Right ventricle myocardium superior (tissue), 1 donor: Measurements from ENCODE around the gene YPEL5. TPM values are rescaled to one million over a fixed set of nuclear protein-coding genes. Genes with fewer than 3 reads are reported as not detected.

Experiments used
- ATAC-seq: fragments of 200-7000 bp; cut with Tn5 transposase; one replicate; pipeline ENCODE4 v1.9.1; 2020; ENCODE audit warnings: mild to moderate bottlenecking; ENCODE audit not compliant: poor library complexity
- DNase-seq: peaks from one replicate; pipeline ENCODE4 v3.0.0-alpha.2; 2020
- intact Hi-C: fragments of 100-400 bp; cut with DNase I; formaldehyde crosslinking; loops from one replicate; pipeline ENCODE4 v1.11.2; 2022
- total RNA-seq: library from RNA; stranded (reverse); fragmentation: NEBNext Ultra II Directional; extraction: Animal tissue kit (Norgen Biotek cat#: 25700); gene quantifications from one replicate; pipeline ENCODE4 v1.2.1, GENCODE V29; 2021
- donor health status: DM: no; HTN: yes; CAD: no; lungs with severe emphysema.

Gene YPEL5
- total RNA-seq, 1 donor from 2014 or later = 61.9 TPM

GRCh38 chr2:30191107-30191506 lies 44.3 kb downstream of the YPEL5 start:
- DNase-seq (no peak), ATAC-seq (no peak)
- intact Hi-C loops = no loop called here

- ATAC-seq = no peak
- intact Hi-C loops = no loop called here
- DNase-seq = no peak
These were observed 45.0 kb downstream of the YPEL5 start for GRCh38 chr2:30191819-30192271.

GRCh38 chr2:30192314-30192713 lies 45.5 kb downstream of the YPEL5 start:
- ATAC-seq = no peak
- intact Hi-C loops = no loop called here
- no peak for DNase-seq

- ATAC-seq = no peak
- intact Hi-C loops = no loop called here
- DNase-seq = no peak
These were observed 46.4 kb downstream of the YPEL5 start for GRCh38 chr2:30193104-30193681.

GRCh38 chr2:30194421-30194820 lies 47.6 kb downstream of the YPEL5 start:
- ATAC-seq (peak; percentile 39), DNase-seq (no peak)
- intact Hi-C loops = no loop called here

GRCh38 chr2:30195016-30195415 lies 48.2 kb downstream of the YPEL5 start:
- intact Hi-C loops = no loop called here
- DNase-seq = no peak

GRCh38 chr2:30197570-30198192 lies 50.9 kb downstream of the YPEL5 start:
- DNase-seq = no peak
- intact Hi-C loops = no loop called here
- ATAC-seq = no peak

More at GRCh38 chr2:30195016-30195415, 48.2 kb downstream of the YPEL5 start:
- no peak for ATAC-seq

- intact Hi-C loops = no loop called here
- ATAC-seq (peak; percentile 94), DNase-seq (peak; percentile 64)
These were observed 55.2 kb downstream of the YPEL5 start for GRCh38 chr2:30201990-30202389.

- DNase-seq (no peak), ATAC-seq (no peak)
- intact Hi-C loops = no loop called here
These were observed 56.3 kb downstream of the YPEL5 start for GRCh38 chr2:30203156-30203555.

- no peak for DNase-seq
- ATAC-seq = no peak
- intact Hi-C loops = no loop called here
These were observed 57.5 kb downstream of the YPEL5 start for GRCh38 chr2:30204281-30204680.

GRCh38 chr2:30205456-30205855 lies 58.6 kb downstream of the YPEL5 start:
- intact Hi-C loops = loop anchor here (5.0 kb wide), 1 partner anchor 502 kb away; no protein-coding TSS in a partner anchor
- ATAC-seq (no peak), DNase-seq (no peak)

- intact Hi-C loops = loop anchor here (5.0 kb wide), 1 partner anchor 501 kb away; no protein-coding TSS in a partner anchor
- DNase-seq (no peak), ATAC-seq (no peak)
These were observed 59.9 kb downstream of the YPEL5 start for GRCh38 chr2:30206461-30207430.

GRCh38 chr2:30208453-30208852 lies 61.6 kb downstream of the YPEL5 start:
- ATAC-seq (peak; percentile 94), DNase-seq (peak; percentile 68)
- intact Hi-C loops = loop anchor here (5.0 kb wide), 1 partner anchor 499 kb away; no protein-coding TSS in a partner anchor

GRCh38 chr2:30209227-30209626 lies 62.4 kb downstream of the YPEL5 start:
- no peak for ATAC-seq
- intact Hi-C loops = loop anchor here (5.0 kb wide), 1 partner anchor 498 kb away; no protein-coding TSS in a partner anchor
- no peak for DNase-seq

Other genes with a start within 250 kb of the YPEL5 start
- 0.16 TPM for gene ALK, start 225.4 kb upstream of the YPEL5 start, total RNA-seq
- 115 TPM for gene LBH, start 84.5 kb downstream of the YPEL5 start, total RNA-seq